ENCODE measurements around the gene CLMN.

- TF ChIP-seq FOXJ3 (CRISPR knock-in tag; IDR thresholded peaks at IDR 0.05; ENCODE audit: borderline replicate concordance) (no peak), CTCF (CRISPR knock-in tag; IDR thresholded peaks at IDR 0.05) (no peak), TAF1 (CRISPR knock-in tag; IDR thresholded peaks at IDR 0.05) (no peak), SMC3 (IDR thresholded peaks at IDR 0.05; ENCODE audit: low read length) (no peak), TFE3 (CRISPR knock-in tag; IDR thresholded peaks at IDR 0.05) (no peak), DPF2 (CRISPR knock-in tag; IDR thresholded peaks at IDR 0.05; ENCODE audit: borderline replicate concordance, low read depth) (no peak), ZNF142 (CRISPR knock-in tag; IDR thresholded peaks at IDR 0.05) (no peak), POLR2A (IDR thresholded peaks at IDR 0.05; ENCODE audit: insufficient read depth in 1 of 2, low read depth in 2 of 2, low read length in 2 of 2) (no peak), TCF7 (IDR thresholded peaks at IDR 0.05; ENCODE audit: low read depth) (no peak)
Measured at GRCh38 chr14:95344536-95344935, 24.8 kb upstream of the CLMN start.

Data from HepG2 (cell line).